Esophagus muscularis mucosa (tissue), 4 donors: Measurements from ENCODE around the gene SRSF4. TPM values are rescaled to one million over a fixed set of nuclear protein-coding genes. Genes with fewer than 3 reads are reported as not detected.
"Not testable (repeated sequence)": the region's sequence is repeated elsewhere in the genome, so short reads cannot be mapped to it uniquely, and the experiment has no call there.

ENCODE experiments used
- DNase-seq: peaks from one replicate; pipeline ENCODE4 v3.0.0-alpha.2; 2017; ENCODE audit errors: extremely low spot score
- H3K27ac ChIP-seq, 4 donors: fragments of 200-600 bp; sonication (generic); replicated peaks in 1 of 4; 1 replicate in 3 of 4; 2 replicates in 1 of 4; pipeline ENCODE4 v1.5.1; 2016 to 2019; ENCODE audit warnings: mild to moderate bottlenecking in 1 of 4
- H3K27me3 ChIP-seq, 4 donors: fragments of 200-600 bp; sonication (generic); one replicate each; pipeline versions ENCODE4 v1.5.1 to v1.6.0; 2016 to 2019
- H3K36me3 ChIP-seq, 4 donors: fragments of 200-600 bp; sonication (generic); one replicate each; pipeline ENCODE4 v1.5.1; 2016 to 2019
- H3K4me1 ChIP-seq, 4 donors: fragments of 200-600 bp; sonication (generic); one replicate each; pipeline ENCODE4 v1.5.1; 2016 to 2019
- H3K4me3 ChIP-seq, 4 donors: fragments of 200-600 bp; sonication (generic); 1 replicate in 2 of 4; 2 replicates in 2 of 4; pipeline ENCODE4 v1.5.1; 2016 to 2019; ENCODE audit warnings: mild to moderate bottlenecking in 4 of 4, moderate library complexity in 1 of 4
- H3K9me3 ChIP-seq, 4 donors: fragments of 200-600 bp; sonication (generic); 1 replicate in 3 of 4; 2 replicates in 1 of 4; pipeline ENCODE4 v1.5.1; 2016 to 2019
- EP300 ChIP-seq: sonication (generic); formaldehyde crosslinking; IDR thresholded peaks from one replicate; pipeline ENCODE4 v1.6.1; 2017; ENCODE audit warnings: antibody characterized with exemption
- POLR2A ChIP-seq: fragments of 450-650 bp; IDR thresholded peaks from one replicate; pipeline ENCODE4 v1.6.1; 2017; ENCODE audit warnings: antibody characterized with exemption, moderate library complexity, mild to moderate bottlenecking, low read depth
- POLR2AphosphoS5 ChIP-seq, 2 donors: sonication (generic); formaldehyde crosslinking; IDR thresholded peaks; one replicate each; pipeline ENCODE4 v1.6.1; 2017; ENCODE audit warnings: antibody characterized with exemption in 2 of 2
- WGBS: methylation state at CpG from one replicate; pipeline ENCODE4 v1.1.5; 2018; 5-methylcytosine and 5-hydroxymethylcytosine counted together
- intact Hi-C: fragments of 100-400 bp; cut with DNase I; formaldehyde crosslinking; loops from one replicate; pipeline ENCODE4 v1.15.1; 2023
- total RNA-seq, 4 donors: library from RNA; depleted of rRNA; stranded (reverse); fragments of >200 nt; gene quantifications; one replicate each; pipeline versions ENCODE4 v1.1.0 to v1.2.1, GENCODE V29; 2016
- TF ChIP-seq, protein P1 (sequence below), 3 experiments: fragments of 200-600 bp in 2 of 3; fragments of 450-650 bp in 1 of 3; sonication (generic) in 2 of 3; IDR thresholded peaks; one replicate each; pipeline ENCODE4 v1.5.1; 2017 to 2019; ENCODE audit warnings: antibody characterized with exemption in 3 of 3, mild to moderate bottlenecking in 2 of 3, moderate library complexity in 1 of 3

The SRSF4 gene
- total RNA-seq, 4 donors from 2014 or later = 90.3 to 113 (median 98.3) TPM

DNA sequence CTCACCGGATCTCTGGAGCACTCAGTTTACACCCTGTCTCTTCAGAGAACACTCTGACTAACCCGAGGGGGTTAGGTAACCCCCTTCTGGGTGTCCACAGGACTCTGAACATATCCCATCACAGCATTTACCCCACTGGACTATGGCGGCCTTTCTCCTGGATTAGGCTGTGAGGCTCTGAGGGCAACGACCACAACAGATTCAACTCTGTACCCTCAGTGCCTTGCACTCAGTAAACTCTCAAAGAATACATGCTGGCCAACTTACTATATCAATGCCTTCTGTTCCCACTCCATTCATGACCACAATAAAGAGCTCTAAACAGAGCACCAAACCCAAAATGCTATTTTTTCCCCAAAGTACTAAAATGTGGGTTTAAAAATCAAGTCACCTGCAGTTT lies 43.7 kb upstream of the SRSF4 start:
- 92% methylated on average over 4 of the region's 4 CpGs for whole genome bisulfite sequencing
- no peaks in the 10 kb centered on the region for H3K9me3 ChIP-seq
- intact Hi-C loops = no loop called here
- H3K27me3 ChIP-seq = no peaks in the 10 kb centered on the region
- H3K27ac ChIP-seq = no peak overlapping the region
- H3K4me3 ChIP-seq = no peak overlapping the region
- H3K36me3 ChIP-seq = peaks cover 0 to 49% (median 25%) of the 10 kb centered on the region in 4 donors
- TF ChIP-seq POLR2AphosphoS5 (IDR thresholded peaks at IDR 0.05) = no peak
- TF ChIP-seq, protein P1, sequence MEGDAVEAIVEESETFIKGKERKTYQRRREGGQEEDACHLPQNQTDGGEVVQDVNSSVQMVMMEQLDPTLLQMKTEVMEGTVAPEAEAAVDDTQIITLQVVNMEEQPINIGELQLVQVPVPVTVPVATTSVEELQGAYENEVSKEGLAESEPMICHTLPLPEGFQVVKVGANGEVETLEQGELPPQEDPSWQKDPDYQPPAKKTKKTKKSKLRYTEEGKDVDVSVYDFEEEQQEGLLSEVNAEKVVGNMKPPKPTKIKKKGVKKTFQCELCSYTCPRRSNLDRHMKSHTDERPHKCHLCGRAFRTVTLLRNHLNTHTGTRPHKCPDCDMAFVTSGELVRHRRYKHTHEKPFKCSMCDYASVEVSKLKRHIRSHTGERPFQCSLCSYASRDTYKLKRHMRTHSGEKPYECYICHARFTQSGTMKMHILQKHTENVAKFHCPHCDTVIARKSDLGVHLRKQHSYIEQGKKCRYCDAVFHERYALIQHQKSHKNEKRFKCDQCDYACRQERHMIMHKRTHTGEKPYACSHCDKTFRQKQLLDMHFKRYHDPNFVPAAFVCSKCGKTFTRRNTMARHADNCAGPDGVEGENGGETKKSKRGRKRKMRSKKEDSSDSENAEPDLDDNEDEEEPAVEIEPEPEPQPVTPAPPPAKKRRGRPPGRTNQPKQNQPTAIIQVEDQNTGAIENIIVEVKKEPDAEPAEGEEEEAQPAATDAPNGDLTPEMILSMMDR (IDR thresholded peaks at IDR 0.05) = no peak
- no peak for TF ChIP-seq POLR2A
- no peak for TF ChIP-seq EP300
- DNase-seq = no peak
- H3K4me1 ChIP-seq = peaks cover 9 to 14% (median 11%) of the 10 kb centered on the region in 4 donors

DNA sequence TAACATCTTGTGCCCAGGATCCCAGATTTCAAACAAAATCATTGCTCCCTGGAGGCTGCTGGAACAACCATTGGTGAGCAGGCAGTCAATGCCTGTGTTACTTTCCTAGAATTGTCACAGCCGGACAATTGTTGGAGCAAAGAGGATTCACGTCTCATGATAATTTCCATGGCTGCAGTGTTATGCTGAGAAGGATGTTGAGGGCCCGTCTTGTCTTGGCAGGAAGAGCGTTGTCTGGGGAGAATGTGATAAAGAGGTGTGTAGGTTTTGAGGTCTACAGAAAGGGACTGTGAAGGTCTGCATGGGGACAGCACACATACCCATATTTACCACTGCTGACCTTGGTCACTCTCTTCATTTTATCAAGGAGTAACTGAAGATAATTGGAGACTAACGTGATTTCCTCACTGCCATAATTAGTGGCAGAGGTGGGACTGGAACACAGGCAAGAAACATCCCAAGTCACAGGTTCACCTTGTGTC lies 42.7 kb upstream of the SRSF4 start:
- Histone ChIP-seq H3K27ac (no peak overlapping the region), H3K4me1 (peaks cover 0 to 5% (median 2%) of the 10 kb centered on the region in 4 donors), H3K9me3 (no peaks in the 10 kb centered on the region), H3K36me3 (peaks cover 0 to 57% (median 31%) of the 10 kb centered on the region in 4 donors), H3K4me3 (no peak overlapping the region), H3K27me3 (no peaks in the 10 kb centered on the region)
- no peak for TF ChIP-seq EP300
- TF ChIP-seq POLR2AphosphoS5 (IDR thresholded peaks at IDR 0.05) = no peak
- TF ChIP-seq, protein P1 (IDR thresholded peaks at IDR 0.05) = no peak
- TF ChIP-seq POLR2A = no peak
- DNase-seq = no peak
- WGBS = 93% methylated on average over 5 of the region's 5 CpGs
- intact Hi-C loops = no loop called here

DNA sequence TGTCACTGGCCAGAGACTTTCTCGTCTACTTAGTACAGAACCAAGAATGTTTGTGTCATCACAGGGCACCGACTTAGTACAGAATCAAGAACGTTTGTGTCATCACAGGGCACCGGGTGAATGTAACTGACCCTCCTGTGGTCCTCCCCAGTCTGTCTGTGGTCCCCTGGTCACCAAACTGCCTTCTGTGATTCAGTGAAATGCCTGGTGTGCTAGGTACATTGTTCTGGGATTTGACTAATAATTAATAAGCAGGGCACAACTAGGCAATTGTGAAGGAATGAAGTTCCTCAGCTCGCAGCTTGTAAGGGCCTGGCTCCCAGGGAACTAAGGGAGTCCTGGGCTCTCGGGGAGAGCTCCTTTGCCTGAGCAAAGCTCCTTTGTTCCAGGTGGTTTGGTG lies 41.8 kb upstream of the SRSF4 start:
- intact Hi-C loops = no loop called here
- no peaks in the 10 kb centered on the region for H3K27me3 ChIP-seq
- 94% methylated on average over 6 of the region's 6 CpGs for WGBS
- no peak for DNase-seq
- TF ChIP-seq, protein P1 (IDR thresholded peaks at IDR 0.05) = no peak
- TF ChIP-seq EP300 = no peak
- no peak for TF ChIP-seq POLR2A
- no peak for TF ChIP-seq POLR2AphosphoS5 (IDR thresholded peaks at IDR 0.05)
- H3K4me3 ChIP-seq = no peak overlapping the region
- H3K9me3 ChIP-seq = no peaks in the 10 kb centered on the region
- H3K4me1 ChIP-seq = no peaks in the 10 kb centered on the region
- H3K27ac ChIP-seq = no peak overlapping the region
- peaks cover 0 to 66% (median 35%) of the 10 kb centered on the region in 4 donors for H3K36me3 ChIP-seq

DNA sequence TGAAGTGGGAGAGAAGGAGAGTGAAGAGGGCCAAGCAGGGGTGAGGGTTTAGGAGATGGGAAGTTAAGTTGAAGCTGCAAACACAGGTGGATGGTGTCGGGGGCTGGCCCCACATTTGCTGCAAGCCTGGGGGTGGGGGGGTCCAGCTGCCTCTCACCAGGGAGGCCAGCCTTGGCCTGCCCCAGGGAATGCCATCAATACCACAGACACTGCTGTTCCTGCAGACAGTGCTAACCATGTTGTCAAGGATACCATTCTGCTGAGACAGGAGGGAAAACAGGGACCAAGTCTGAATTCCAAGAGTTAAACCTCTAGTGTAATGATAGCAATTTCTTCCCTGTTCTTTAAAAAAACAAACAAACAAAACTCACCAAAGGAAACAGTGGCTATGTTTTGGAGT lies 41.0 kb upstream of the SRSF4 start:
- 75% methylated on average over 1 of the region's 1 CpG for WGBS
- DNase-seq = no peak
- no peak for TF ChIP-seq EP300
- no peak for TF ChIP-seq POLR2AphosphoS5 (IDR thresholded peaks at IDR 0.05)
- TF ChIP-seq, protein P1 (IDR thresholded peaks at IDR 0.05) = no peak
- TF ChIP-seq POLR2A = no peak
- Histone ChIP-seq H3K36me3 (peaks cover 0 to 68% (median 35%) of the 10 kb centered on the region in 4 donors), H3K27ac (no peak overlapping the region), H3K27me3 (no peaks in the 10 kb centered on the region), H3K4me1 (no peaks in the 10 kb centered on the region), H3K9me3 (no peaks in the 10 kb centered on the region), H3K4me3 (no peak overlapping the region)
- intact Hi-C loops = no loop called here

DNA sequence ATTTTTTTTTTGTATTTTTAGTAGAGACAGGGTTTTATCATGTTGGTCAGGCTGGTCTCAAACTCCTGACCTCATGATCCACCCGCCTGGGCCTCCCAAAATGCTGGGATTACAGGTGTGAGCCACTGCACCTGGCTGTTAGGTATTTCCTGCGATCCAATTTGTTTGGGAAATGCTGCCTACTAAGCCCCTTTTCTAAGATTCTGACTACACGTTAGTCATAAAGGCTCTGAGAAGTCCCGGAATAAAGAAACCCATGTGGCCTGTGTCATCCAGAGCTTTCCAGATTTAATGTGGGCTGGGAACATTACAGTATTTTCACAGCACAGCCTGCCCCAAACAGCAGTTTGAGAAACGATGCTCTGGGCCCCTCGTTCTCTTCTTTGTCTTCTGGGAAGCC lies 40.6 kb upstream of the SRSF4 start:
- H3K27me3 ChIP-seq, H3K4me1 ChIP-seq, H3K9me3 ChIP-seq, DNase-seq, intact Hi-C loops, H3K27ac ChIP-seq, H3K4me3 ChIP-seq: not testable (repeated sequence)
- WGBS = 83% methylated on average over 6 of the region's 6 CpGs
- peaks cover 0 to 73% (median 35%) of the 10 kb centered on the region in 4 donors for H3K36me3 ChIP-seq
